Activated B cell treated with CpG ODN at 0.5 μM for 24 hours (primary cell): Measurements from ENCODE around the gene MAP3K6. TPM values are rescaled to one million over a fixed set of nuclear protein-coding genes. Genes with fewer than 3 reads are reported as not detected.

Experiments used
- ATAC-seq: fragments of 200-7000 bp; cut with Tn5 transposase; one replicate; pipeline ENCODE4 v1.10.0; 2021; ENCODE audit warnings: low read depth, mild to moderate bottlenecking, moderate library complexity
- CTCF ChIA-PET: fragments of 350-600 bp; sonication (Branson Sonifier 250); formaldehyde crosslinking; loops from one replicate; lab custom pipeline; 2021; ENCODE audit warnings: antibody characterized with exemption; lab: Charles Lee
- POLR2A ChIA-PET: fragments of 350-600 bp; sonication (Branson Sonifier 250); formaldehyde crosslinking; loops from one replicate; lab custom pipeline; 2021; ENCODE audit warnings: antibody characterized with exemption; lab: Charles Lee
- DNase-seq: peaks from one replicate; pipeline ENCODE4 v3.0.0; 2022
- H3K27ac Mint-ChIP-seq: one replicate; pipeline ENCODE4 v1.8.0; 2020; ENCODE audit warnings: mixed read lengths
- H3K27me3 Mint-ChIP-seq: one replicate; pipeline ENCODE4 v1.8.0; 2021; ENCODE audit warnings: mixed read lengths
- H3K36me3 Mint-ChIP-seq: one replicate; pipeline ENCODE4 v1.8.0; 2021; ENCODE audit warnings: low read depth, mixed read lengths
- H3K4me1 Mint-ChIP-seq: one replicate; pipeline ENCODE4 v1.8.0; 2021; ENCODE audit warnings: mixed read lengths
- H3K4me3 Mint-ChIP-seq: one replicate; pipeline ENCODE4 v1.8.0; 2020; ENCODE audit warnings: mild to moderate bottlenecking, mixed read lengths
- H3K9me3 Mint-ChIP-seq: one replicate; pipeline ENCODE4 v1.8.0; 2020; ENCODE audit warnings: mixed read lengths
- CTCF ChIP-seq: fragments of 200-600 bp; IDR thresholded peaks from one replicate; pipeline ENCODE4 v1.8.0; 2022; ENCODE audit warnings: antibody characterized with exemption, mild to moderate bottlenecking
- intact Hi-C: fragments of 100-400 bp; cut with micrococcal nuclease; formaldehyde crosslinking; loops from one replicate; pipeline ENCODE4 v1.15.1; 2024
- total RNA-seq: library from RNA; stranded (reverse); gene quantifications from 2 replicates; pipeline ENCODE4 v1.2.3, GENCODE V29; 2022

The MAP3K6 gene, protein sequence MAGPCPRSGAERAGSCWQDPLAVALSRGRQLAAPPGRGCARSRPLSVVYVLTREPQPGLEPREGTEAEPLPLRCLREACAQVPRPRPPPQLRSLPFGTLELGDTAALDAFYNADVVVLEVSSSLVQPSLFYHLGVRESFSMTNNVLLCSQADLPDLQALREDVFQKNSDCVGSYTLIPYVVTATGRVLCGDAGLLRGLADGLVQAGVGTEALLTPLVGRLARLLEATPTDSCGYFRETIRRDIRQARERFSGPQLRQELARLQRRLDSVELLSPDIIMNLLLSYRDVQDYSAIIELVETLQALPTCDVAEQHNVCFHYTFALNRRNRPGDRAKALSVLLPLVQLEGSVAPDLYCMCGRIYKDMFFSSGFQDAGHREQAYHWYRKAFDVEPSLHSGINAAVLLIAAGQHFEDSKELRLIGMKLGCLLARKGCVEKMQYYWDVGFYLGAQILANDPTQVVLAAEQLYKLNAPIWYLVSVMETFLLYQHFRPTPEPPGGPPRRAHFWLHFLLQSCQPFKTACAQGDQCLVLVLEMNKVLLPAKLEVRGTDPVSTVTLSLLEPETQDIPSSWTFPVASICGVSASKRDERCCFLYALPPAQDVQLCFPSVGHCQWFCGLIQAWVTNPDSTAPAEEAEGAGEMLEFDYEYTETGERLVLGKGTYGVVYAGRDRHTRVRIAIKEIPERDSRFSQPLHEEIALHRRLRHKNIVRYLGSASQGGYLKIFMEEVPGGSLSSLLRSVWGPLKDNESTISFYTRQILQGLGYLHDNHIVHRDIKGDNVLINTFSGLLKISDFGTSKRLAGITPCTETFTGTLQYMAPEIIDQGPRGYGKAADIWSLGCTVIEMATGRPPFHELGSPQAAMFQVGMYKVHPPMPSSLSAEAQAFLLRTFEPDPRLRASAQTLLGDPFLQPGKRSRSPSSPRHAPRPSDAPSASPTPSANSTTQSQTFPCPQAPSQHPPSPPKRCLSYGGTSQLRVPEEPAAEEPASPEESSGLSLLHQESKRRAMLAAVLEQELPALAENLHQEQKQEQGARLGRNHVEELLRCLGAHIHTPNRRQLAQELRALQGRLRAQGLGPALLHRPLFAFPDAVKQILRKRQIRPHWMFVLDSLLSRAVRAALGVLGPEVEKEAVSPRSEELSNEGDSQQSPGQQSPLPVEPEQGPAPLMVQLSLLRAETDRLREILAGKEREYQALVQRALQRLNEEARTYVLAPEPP (N-terminal part only)
- 4.6 and 7.4 TPM in 2 replicates for total RNA-seq

GRCh38 chr1:27366411-27367159 lies at the start of gene MAP3K6:
Gene MAP3K6, minus strand, starts transcription at chr1:27366961. Its CDS starts 364 bp downstream, at chr1:27366597.
- no peaks in the 10 kb centered on the region for H3K9me3 Mint-ChIP-seq
- no peak for DNase-seq
- H3K4me3 Mint-ChIP-seq, result peak within 1 kb of the TSS; percentile 91
- CTCF ChIA-PET, result interaction anchor here (0.9 to 2.5 kb wide), 12 partner anchors 9 to 303 kb away, joined by 3 to 24 read pairs (median 5); partner anchors contain the start of gene AHDC1
- peak; percentile 19 for ATAC-seq
- TF ChIP-seq CTCF, result no peak
- POLR2A ChIA-PET, result interaction anchor here (0.6 to 3.6 kb wide), 8 partner anchors 10 to 292 kb away, joined by 3 to 22 read pairs (median 8); partner anchors contain the start of genes SYTL1 and TMEM222
- H3K27me3 Mint-ChIP-seq, result no peaks in the 10 kb centered on the region
- H3K4me1 Mint-ChIP-seq, result peaks cover 60% of the 10 kb centered on the region
- peak within 1 kb of the TSS; percentile 68 for H3K27ac Mint-ChIP-seq
- intact Hi-C loops, result loop anchor here (10.0 kb wide), 1 partner anchor 1082 kb away; the partner anchor contains the start of gene SH3BGRL3
- no peaks in the 10 kb centered on the region for H3K36me3 Mint-ChIP-seq

GRCh38 chr1:27414091-27414490 lies 47.3 kb upstream of the MAP3K6 start:
- Mint-ChIP-seq H3K27ac (peak overlapping the region; percentile 42), H3K4me3 (no peak overlapping the region), H3K36me3 (peaks cover 89% of the 10 kb centered on the region), H3K27me3 (no peaks in the 10 kb centered on the region), H3K4me1 (peaks cover 48% of the 10 kb centered on the region), H3K9me3 (no peaks in the 10 kb centered on the region)
- TF ChIP-seq CTCF, result no peak
- ATAC-seq (no peak), DNase-seq (no peak)
- CTCF ChIA-PET, result interaction anchor here (0.8 to 1.8 kb wide), 4 partner anchors 10 to 255 kb away, joined by 3 to 5 read pairs (median 4); partner anchors contain the start of gene AHDC1
- POLR2A ChIA-PET, result interaction anchor here (0.6 to 1.2 kb wide), 2 partner anchors 78 to 111 kb away, joined by 3 to 4 read pairs; no protein-coding TSS in a partner anchor
- intact Hi-C loops, result no loop called here

DNA sequence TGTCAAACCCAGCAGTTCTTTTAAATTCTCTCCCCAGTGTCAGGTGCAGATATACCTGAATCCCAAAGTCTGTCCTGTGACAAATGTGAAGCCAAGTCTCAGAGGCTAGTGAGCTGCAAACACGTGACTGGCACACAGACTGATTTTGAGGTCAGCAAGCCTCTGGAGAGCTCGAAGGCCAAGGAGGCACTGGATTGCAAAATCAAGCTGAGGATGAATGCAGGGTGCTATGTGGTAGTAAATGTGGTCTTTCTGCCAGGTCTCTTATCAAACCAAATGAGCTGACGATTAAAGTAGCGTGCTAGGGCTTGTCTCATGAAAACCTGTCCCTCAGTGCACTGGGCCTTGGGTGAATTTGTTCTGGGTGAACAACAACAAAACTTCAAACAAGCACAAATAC lies 46.2 kb upstream of the MAP3K6 start:
- POLR2A ChIA-PET, result interaction anchor here (0.8 to 1.6 kb wide), 2 partner anchors 113 to 143 kb away, joined by 3 to 6 read pairs; no protein-coding TSS in a partner anchor
- Mint-ChIP-seq H3K36me3 (peaks cover 88% of the 10 kb centered on the region), H3K9me3 (no peaks in the 10 kb centered on the region), H3K4me1 (peaks cover 44% of the 10 kb centered on the region), H3K27ac (peak overlapping the region; percentile 53), H3K4me3 (no peak overlapping the region), H3K27me3 (no peaks in the 10 kb centered on the region)
- DNase-seq, result no peak
- CTCF ChIA-PET, result interaction anchor here (0.7 to 1.0 kb wide), 3 partner anchors 9 to 256 kb away, joined by 3 to 6 read pairs (median 4); no protein-coding TSS in a partner anchor
- no peak for TF ChIP-seq CTCF
- no peak for ATAC-seq
- intact Hi-C loops, result no loop called here

GRCh38 chr1:27412502-27412901 lies 45.7 kb upstream of the MAP3K6 start:
- Mint-ChIP-seq H3K9me3 (no peaks in the 10 kb centered on the region), H3K27ac (peak overlapping the region; percentile 53), H3K27me3 (no peaks in the 10 kb centered on the region), H3K4me1 (peaks cover 44% of the 10 kb centered on the region), H3K4me3 (no peak overlapping the region), H3K36me3 (peaks cover 91% of the 10 kb centered on the region)
- ATAC-seq, result no peak
- ChIA-PET POLR2A (interaction anchor here (1.6 kb wide), 1 partner anchor 113 kb away, joined by 3 read pairs; no protein-coding TSS in a partner anchor), CTCF (interaction anchor here (0.7 to 1.0 kb wide), 2 partner anchors 33 to 257 kb away, joined by 3 to 6 read pairs; no protein-coding TSS in a partner anchor)
- no peak for DNase-seq
- intact Hi-C loops, result no loop called here
- TF ChIP-seq CTCF, result no peak
